Measurements from ENCODE around the gene LMF1. TPM values are rescaled to one million over a fixed set of nuclear protein-coding genes. Genes with fewer than 3 reads are reported as not detected.

Gene LMF1
- total and polyA plus RNA-seq, 8 donors, result 7.6 to 121 (median 15.8) TPM

GRCh38 chr16:918068-918467 is 52.7 kb downstream of the LMF1 start:
- H3K9me3 ChIP-seq, result no peaks in the 10 kb centered on the region
- intact Hi-C loops (cut with DNase I; ENCODE audit: low total_unique reads), result no loop called here
- peak in 1 of 2 donors; percentile 72 for DNase-seq
- no peaks in the 10 kb centered on the region for H3K27me3 ChIP-seq
- H3K4me1 ChIP-seq, result peaks cover 4 to 14% (median 5%) of the 10 kb centered on the region in 4 donors
- no peak overlapping the region for H3K27ac ChIP-seq
- peaks cover 0 to 47% (median 21%) of the 10 kb centered on the region in 4 donors for H3K36me3 ChIP-seq
- 66 to 86% (median 73%) methylated on average over 20 of the region's 20 CpGs for WGBS, 5 donors
- H3K4me3 ChIP-seq, result no peak overlapping the region
- no peak for TF ChIP-seq POLR2A (IDR thresholded peaks at IDR 0.05)
- TF ChIP-seq POLR2AphosphoS5 (IDR thresholded peaks at IDR 0.05), result no peak
- no peak for TF ChIP-seq EP300 (IDR thresholded peaks at IDR 0.05)
- TF ChIP-seq CTCF (IDR thresholded peaks at IDR 0.05), result no peak

- Histone ChIP-seq H3K9me3 (no peaks in the 10 kb centered on the region), H3K27ac (no peak overlapping the region), H3K4me3 (no peak overlapping the region), H3K36me3 (peaks cover 0 to 47% (median 18%) of the 10 kb centered on the region in 4 donors), H3K4me1 (peaks cover 4 to 19% (median 8%) of the 10 kb centered on the region in 4 donors), H3K27me3 (no peaks in the 10 kb centered on the region)
- TF ChIP-seq POLR2AphosphoS5 (IDR thresholded peaks at IDR 0.05), result no peak
- TF ChIP-seq CTCF (IDR thresholded peaks at IDR 0.05), result no peak
- TF ChIP-seq POLR2A (IDR thresholded peaks at IDR 0.05), result no peak
- TF ChIP-seq EP300 (IDR thresholded peaks at IDR 0.05), result no peak
- DNase-seq, result no peak
- intact Hi-C loops (cut with DNase I; ENCODE audit: low total_unique reads), result no loop called here
- 92 to 96% (median 93%) methylated on average over 15 to 21 of the region's 21 CpGs for WGBS, 5 donors
Observed at GRCh38 chr16:917591-918061, 53.2 kb downstream of the LMF1 start.

- TF ChIP-seq POLR2AphosphoS5 (IDR thresholded peaks at IDR 0.05) (no peak), POLR2A (IDR thresholded peaks at IDR 0.05) (no peak), CTCF (IDR thresholded peaks at IDR 0.05) (no peak), EP300 (IDR thresholded peaks at IDR 0.05) (no peak)
- H3K4me1 ChIP-seq, result peaks cover 4 to 24% (median 12%) of the 10 kb centered on the region in 4 donors
- no peak overlapping the region for H3K27ac ChIP-seq
- 85 to 92% (median 90%) methylated on average over 26 of the region's 26 CpGs for WGBS, 5 donors
- peaks cover 0 to 39% (median 13%) of the 10 kb centered on the region in 4 donors for H3K36me3 ChIP-seq
- DNase-seq, result no peak
- H3K4me3 ChIP-seq, result no peak overlapping the region
- no peaks in the 10 kb centered on the region for H3K27me3 ChIP-seq
- intact Hi-C loops (cut with DNase I; ENCODE audit: low total_unique reads), result no loop called here
- no peaks in the 10 kb centered on the region for H3K9me3 ChIP-seq
Observed at GRCh38 chr16:916035-916799, 54.6 kb downstream of the LMF1 start.

GRCh38 chr16:915546-915945 is 55.2 kb downstream of the LMF1 start:
- no peaks in the 10 kb centered on the region for H3K9me3 ChIP-seq
- H3K27ac ChIP-seq, result no peak overlapping the region
- DNase-seq, result no peak
- H3K4me1 ChIP-seq, result peaks cover 4 to 18% (median 12%) of the 10 kb centered on the region in 4 donors
- no peaks in the 10 kb centered on the region for H3K27me3 ChIP-seq
- intact Hi-C loops (cut with DNase I; ENCODE audit: low total_unique reads), result no loop called here
- 95 to 98% (median 96%) methylated on average over 17 to 19 of the region's 19 CpGs for WGBS, 5 donors
- no peak overlapping the region for H3K4me3 ChIP-seq
- no peak for TF ChIP-seq POLR2AphosphoS5 (IDR thresholded peaks at IDR 0.05)
- TF ChIP-seq EP300 (IDR thresholded peaks at IDR 0.05), result no peak
- no peak for TF ChIP-seq CTCF (IDR thresholded peaks at IDR 0.05)
- no peak for TF ChIP-seq POLR2A (IDR thresholded peaks at IDR 0.05)
- H3K36me3 ChIP-seq, result peaks cover 3 to 39% (median 14%) of the 10 kb centered on the region in 4 donors
